LNCAP (cell line): ENCODE measurements around the gene RBFOX1.

Experiments
- CTCF ChIP-seq: fragments of 450-650 bp; IDR thresholded peaks from 2 replicates; pipeline ENCODE4 v1.5.1; 2017; ENCODE audit warnings: mild to moderate bottlenecking

RBFOX1 gene

GRCh38 chr16:7437843-7438242 is 105.2 kb downstream of the RBFOX1 start:
- TF ChIP-seq CTCF = no peak

GRCh38 chr16:7438601-7439000 is 106.0 kb downstream of the RBFOX1 start:
- no peak for TF ChIP-seq CTCF

- TF ChIP-seq CTCF = no peak
Measured at GRCh38 chr16:7439518-7439917, 106.9 kb downstream of the RBFOX1 start.

- TF ChIP-seq CTCF = no peak
Measured at GRCh38 chr16:7440886-7441400, 108.3 kb downstream of the RBFOX1 start.

- no peak for TF ChIP-seq CTCF
Measured at GRCh38 chr16:7442050-7442449, 109.4 kb downstream of the RBFOX1 start.

- no peak for TF ChIP-seq CTCF
Measured at GRCh38 chr16:7443142-7443541, 110.5 kb downstream of the RBFOX1 start.

GRCh38 chr16:7443648-7444365 is 111.2 kb downstream of the RBFOX1 start:
- no peak for TF ChIP-seq CTCF
